GOT3 (cell line): Measurements from ENCODE around the gene PCNX2.

ENCODE experiments used
- DNase-seq: peaks from one replicate; lab custom pipeline; 2025; ENCODE audit warnings: mixed read lengths; lab: John Stamatoyannopoulos, UW

The PCNX2 gene

DNA sequence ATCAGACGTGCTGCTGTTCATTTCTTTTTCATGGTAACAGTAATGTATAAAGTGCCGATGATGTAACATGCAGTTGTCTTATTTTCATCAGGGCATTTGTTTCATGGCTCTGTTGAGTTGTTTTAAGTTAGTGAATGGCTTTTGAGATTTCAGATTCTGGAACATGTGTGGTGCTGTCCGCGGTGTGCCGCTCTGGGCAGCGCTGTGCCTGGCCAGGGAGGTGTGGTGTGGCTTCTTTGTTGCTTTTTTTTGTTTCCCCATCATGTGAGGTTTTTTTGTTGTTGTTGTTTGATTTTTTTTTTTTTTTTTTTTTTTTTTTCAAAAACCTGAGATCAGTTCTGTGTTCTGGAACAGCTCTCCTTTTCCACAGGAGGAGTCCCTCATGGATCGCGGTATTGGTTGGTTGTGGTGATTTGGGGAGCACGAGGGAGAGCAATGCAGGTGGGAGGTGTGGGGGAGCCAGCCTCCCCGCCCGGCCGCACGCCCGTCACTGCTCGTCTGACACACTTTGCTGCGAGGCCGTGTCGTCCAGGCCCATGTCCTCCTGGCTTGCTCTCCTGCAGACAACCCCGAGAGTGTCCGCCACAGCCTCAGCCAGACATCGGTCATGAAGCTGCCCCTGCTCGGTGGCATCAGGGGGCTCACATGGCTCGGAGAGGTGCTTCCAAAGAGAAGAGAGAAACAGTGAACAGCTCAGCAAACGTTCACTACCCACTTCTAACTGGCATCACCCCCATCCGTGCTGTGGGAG lies 311.5 kb downstream of the PCNX2 start:
- no peak for DNase-seq

DNA sequence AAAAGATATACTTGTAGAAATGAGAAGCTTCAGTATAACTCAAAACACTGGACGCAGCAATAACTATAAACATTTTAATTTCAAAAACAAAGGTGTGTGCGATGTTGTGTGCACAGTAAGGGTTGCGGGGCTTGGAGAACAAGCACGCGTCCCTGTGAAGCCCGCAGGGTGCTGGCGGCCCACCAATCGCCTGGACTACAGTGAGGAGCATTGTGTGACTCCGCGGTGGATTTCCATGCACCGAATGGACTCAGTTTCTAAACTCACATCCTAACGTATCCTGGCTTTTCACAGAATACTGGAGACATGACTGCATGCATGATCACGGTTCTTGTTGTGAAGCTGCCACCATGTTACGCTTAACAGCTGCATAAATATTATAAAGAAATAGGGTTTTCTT lies 312.1 kb downstream of the PCNX2 start:
- DNase-seq = no peak

GRCh38 chr1:232982238-232982944 lies 313.1 kb downstream of the PCNX2 start:
- no peak for DNase-seq

- DNase-seq = no peak
These were observed 314.5 kb downstream of the PCNX2 start for GRCh38 chr1:232980986-232981560.

GRCh38 chr1:232980355-232980978 lies 315.1 kb downstream of the PCNX2 start:
- DNase-seq = no peak

GRCh38 chr1:232979558-232979957 lies 316.0 kb downstream of the PCNX2 start:
- DNase-seq = no peak

DNA sequence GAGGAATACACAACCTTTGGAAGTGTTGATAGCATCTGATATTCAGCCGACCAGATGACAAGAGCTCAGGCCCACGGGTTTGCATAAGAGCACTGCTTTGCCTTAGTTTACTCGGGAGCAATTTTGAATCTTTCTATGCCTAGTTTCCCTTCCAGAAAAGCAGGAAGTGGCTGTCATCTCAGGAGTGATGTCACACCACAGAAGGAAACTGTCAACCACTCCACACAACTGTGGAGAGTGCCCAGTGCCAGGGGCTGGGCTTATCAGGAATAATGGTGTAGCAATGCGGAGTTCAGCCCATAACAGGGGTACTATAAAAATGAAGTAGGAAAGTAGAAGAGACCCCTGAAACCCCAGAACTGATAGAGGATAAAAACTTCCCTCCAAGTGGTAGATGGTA lies 316.7 kb downstream of the PCNX2 start:
- no peak for DNase-seq

DNA sequence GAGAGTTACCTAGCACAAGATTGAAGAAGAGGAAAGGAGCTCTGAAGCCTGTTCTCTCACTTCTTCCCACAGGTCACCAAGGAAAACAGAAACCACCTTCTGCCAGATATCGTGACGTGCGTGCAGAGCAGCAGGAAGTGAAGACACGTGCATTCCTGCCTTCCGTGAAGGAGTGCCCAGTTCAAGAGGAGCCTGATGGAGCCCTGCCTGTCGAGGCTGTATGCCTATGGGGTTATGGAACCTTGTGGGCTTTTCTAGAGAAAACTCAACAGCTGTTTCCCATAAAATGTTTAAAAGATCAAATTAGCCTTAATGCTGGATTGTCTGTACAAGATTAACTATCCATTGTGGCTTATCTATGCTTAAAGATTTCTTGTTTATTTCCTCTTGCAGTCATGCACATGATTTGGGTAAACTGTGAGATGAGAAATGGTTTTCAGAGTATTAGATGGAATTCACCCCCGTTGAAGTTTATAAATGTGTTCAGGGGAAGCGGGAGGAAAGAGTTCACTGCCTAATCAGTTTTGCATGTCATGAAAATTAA lies 317.4 kb downstream of the PCNX2 start:
- no peak for DNase-seq

GRCh38 chr1:232974971-232975370 lies 320.6 kb downstream of the PCNX2 start:
- DNase-seq = no peak

DNA sequence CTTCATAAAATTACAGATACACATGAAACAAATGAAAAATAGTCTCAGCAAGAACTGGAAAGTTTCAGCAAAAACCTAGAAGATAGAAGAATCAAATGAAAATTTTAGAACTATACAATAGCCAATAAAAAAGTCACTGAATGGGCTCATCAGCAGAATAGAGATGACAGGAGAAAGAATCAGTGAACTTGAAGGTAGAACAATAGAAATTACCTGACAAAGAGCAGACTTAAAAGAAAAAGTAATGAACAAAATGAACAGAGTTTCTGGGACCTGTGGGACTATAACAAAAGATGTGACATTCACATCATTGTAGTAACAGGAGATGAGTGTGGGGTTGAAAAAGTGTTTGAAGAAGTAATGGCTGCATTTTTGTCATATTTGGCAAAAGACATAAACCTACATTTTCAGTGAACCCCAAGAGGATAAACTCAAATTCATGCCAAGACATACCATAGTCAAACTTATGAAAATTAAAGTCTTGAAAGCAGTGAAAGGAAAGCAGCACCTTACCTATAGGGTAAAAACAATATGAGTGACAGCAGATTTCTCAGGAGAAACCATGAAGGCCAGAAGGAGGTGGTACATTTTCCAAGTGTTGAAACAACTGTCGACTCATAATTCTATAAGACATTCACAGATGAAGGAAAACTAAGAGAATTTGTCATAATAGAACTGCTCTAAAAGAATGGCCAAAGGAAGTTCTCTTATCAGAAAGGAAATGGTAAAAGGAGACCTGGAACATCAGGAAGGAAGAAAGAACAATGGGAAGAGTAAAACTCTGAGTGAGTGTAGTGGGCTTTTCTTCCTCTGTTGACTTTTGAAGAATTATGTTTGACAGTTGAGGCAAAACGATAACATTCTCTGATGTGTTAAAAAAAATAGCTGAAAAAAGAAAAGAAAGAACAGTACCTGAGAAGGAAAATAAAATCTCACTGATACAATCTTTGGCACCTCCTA lies 321.6 kb downstream of the PCNX2 start:
- DNase-seq = no peak

GRCh38 chr1:232970508-232970907 lies 325.0 kb downstream of the PCNX2 start:
- DNase-seq = no peak

GRCh38 chr1:232969799-232970198 lies 325.7 kb downstream of the PCNX2 start:
- DNase-seq = no peak

DNA sequence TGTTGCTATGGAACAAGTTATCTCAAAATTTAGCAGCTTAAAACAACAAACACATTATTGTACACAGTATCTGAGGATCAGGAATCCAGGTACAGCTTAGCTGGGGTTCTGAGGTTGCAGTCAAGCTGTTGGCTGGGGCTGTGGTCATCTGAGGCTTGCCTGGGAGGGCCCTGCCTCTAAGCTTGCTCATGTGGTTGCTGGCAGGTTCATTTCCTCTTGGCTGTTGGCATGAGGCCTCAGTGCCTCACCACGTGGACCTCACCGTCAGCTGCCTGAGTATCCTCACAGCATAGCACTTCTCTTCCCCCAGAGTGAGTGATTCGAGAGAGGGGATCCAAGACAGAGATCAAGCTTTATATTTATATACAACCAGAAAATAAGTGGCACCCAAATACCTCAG lies 326.6 kb downstream of the PCNX2 start:
- no peak for DNase-seq

- no peak for DNase-seq
These were observed 327.1 kb downstream of the PCNX2 start for GRCh38 chr1:232968391-232968790.

DNA sequence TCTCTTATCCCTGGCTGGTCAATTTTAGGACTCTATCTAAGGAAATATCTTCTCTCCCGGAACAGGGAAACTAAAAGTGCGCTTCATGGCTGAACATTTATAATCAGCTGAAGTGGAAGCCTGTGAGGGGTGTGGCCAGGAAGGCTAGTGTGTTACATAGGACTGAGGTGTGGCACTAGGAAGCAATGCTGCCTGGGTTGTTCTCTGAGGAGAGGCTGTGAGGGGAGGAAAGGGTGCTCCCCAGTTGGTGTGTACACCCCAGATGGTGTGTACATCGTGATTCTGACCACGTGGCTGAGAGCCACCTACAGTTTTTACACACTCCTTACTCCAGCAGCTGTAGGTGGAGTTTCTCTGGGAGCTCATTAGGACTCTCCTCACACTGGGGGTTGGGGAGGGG lies 328.9 kb downstream of the PCNX2 start:
- no peak for DNase-seq

- no peak for DNase-seq
These were observed 329.7 kb downstream of the PCNX2 start for GRCh38 chr1:232965912-232966217.

DNA sequence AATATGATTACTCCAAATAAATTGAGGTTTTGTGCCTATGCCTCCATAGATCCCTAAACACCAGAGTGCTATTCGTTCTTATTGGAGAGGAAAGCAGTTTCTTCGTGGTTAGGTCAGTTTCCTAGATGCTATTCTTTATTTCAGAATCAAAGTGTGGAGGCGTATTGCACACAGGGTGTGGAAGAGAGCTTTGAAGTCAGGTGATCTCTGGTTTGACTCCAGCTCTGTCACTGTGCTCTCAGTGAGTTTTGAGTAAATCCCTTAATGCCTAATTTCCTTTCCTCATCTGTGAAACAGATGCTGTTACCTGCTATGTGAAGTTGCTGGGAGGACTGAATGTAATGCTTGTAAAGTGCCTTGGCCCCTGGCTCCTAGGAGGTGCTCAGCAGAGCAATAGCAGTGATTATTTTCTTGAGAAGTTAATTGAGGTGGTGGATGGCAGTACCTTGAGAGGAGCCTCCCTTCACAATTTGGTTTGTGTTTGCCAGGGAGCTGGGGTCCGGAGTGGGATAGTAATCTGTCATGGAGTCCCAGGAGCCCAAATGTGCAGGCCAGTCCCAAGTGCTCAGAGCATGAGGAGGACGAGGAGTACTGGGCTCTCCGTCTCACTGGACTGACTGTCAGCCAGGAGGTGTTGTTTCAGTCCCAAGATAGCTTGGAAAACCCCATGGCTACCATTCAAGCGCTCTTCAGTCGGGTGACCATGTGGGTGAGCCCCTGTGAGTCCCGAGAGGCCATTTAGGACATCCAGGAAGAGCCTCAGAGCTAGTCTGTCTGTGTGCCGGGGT lies 330.2 kb downstream of the PCNX2 start:
- no peak for DNase-seq

DNA sequence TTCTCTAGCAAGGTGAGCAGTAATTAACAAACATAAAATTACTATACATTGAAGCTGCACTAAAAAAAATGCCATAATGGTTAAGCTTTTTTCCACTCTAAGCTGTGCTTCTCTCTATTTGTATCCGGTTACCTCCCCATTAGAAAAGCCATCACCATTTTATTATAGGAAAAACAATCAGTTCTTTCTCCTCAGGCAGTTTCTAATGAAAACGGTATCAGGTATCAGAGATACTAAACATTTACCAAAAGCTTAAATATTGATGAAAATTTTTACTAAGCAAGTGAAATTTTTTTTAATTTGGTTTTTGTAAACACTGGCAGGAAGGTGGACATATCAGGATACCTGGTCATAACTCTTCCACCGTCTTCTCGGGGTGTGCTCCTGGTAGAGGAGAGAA lies 330.9 kb downstream of the PCNX2 start:
- DNase-seq = no peak

DNA sequence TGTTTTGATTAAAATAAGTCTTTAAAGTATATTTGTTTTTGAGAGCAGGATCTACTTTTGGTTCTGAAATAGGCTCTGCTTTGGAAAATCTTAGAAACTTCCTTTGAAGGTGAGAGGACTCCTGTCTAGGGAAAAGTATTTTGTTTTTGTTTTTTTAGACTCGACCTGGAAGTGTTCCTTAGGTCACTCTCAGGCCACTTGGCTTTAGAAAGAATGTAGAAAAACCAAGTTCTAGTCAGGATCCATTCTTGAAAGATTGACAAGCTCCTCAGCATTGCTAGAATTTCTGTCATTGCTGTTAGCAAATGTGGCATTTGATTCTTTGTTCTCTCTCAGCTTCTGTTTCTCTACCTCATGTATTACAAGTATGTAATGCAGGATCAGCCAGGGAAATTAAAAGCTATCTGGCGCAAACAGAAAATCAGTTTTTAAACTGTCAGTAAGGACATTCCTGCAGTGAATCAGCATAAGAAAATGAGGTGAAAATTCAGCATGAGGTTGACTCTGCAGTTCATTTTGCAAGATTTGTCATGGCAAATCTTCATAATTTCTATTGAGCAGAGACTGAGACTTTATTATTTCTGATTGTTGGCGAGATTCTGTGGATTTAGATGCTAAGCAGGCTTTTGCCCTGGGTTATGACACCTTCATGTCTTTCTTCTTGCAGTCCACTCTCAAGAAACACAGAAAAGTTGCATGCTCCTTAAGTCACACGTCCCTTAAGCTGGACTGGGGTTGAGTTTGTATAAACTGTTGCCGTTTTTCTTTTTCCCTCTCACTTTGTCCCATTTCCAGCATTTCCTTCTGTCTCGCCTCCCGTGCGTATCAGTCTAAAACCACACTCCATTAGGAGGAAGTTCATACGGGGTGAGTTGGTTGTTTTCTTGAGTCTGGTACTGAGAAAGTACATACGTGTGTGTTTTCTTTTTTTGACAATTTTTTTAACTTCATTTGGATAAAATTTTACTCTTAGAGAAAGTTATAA lies 332.5 kb downstream of the PCNX2 start:
- no peak for DNase-seq

DNA sequence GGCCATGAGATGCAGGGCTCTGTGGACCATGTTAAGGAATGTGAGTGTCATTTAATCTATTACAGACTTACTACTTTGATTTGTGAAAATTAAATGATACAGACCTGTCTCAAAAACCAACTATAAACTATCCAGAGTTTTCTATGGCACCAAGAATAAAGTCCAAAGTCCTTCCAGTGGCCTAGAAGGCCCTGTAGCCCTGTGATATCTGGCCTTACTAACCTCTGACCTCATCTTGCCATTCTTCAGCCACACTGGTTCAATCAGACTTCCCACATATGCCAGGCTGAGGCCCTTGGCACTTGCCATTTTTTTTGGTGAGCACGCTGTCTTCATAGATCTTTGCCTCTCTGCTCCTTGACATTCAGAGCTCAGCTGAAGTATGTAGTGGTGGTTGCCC lies 337.5 kb downstream of the PCNX2 start:
- DNase-seq = no peak
